DOHH2 (cell line): ENCODE results near the gene LTO1.

Experiments used
- H3F3A ChIP-seq: fragments of 200-600 bp; sonication (generic), shearing (Covaris generic); 2 replicates; pipeline ENCODE4 v1.6.0; 2016; ENCODE audit warnings: antibody characterized with exemption, mild to moderate bottlenecking; ENCODE audit not compliant: control insufficient read depth, insufficient read depth
- H3K27ac ChIP-seq: fragments of 200-600 bp; sonication (generic); 2 replicates; pipeline ENCODE4 v1.5.1; 2014; ENCODE audit warnings: low read depth, mild to moderate bottlenecking, low read length, moderate library complexity
- H3K27me3 ChIP-seq: fragments of 200-600 bp; sonication (generic); 2 replicates; pipeline ENCODE4 v1.6.1; 2014; ENCODE audit warnings: mild to moderate bottlenecking, low read length, mixed read lengths; ENCODE audit not compliant: control insufficient read depth
- H3K36me3 ChIP-seq: fragments of 200-600 bp; sonication (generic); 2 replicates; pipeline ENCODE4 v1.6.1; 2014; ENCODE audit warnings: mild to moderate bottlenecking, low read length, moderate library complexity, mixed read lengths; ENCODE audit not compliant: control insufficient read depth
- H3K4me1 ChIP-seq: fragments of 200-600 bp; sonication (generic); 2 replicates; pipeline ENCODE4 v1.6.1; 2014; ENCODE audit warnings: mild to moderate bottlenecking, low read length, mixed read lengths; ENCODE audit not compliant: control insufficient read depth
- H3K4me2 ChIP-seq: fragments of 200-600 bp; sonication (generic); 2 replicates; pipeline ENCODE4 v1.6.0; 2014; ENCODE audit warnings: mild to moderate bottlenecking, low read length, moderate library complexity
- H3K4me3 ChIP-seq: fragments of 200-600 bp; sonication (generic); 2 replicates; pipeline ENCODE4 v1.5.1; 2014; ENCODE audit warnings: mild to moderate bottlenecking, low read length, mixed read lengths
- H3K79me2 ChIP-seq: fragments of 200-600 bp; sonication (generic); 2 replicates; pipeline ENCODE4 v1.6.1; 2014; ENCODE audit warnings: mild to moderate bottlenecking, low read length, mixed read lengths; ENCODE audit not compliant: control insufficient read depth
- H3K9me2 ChIP-seq: fragments of 200-600 bp; sonication (generic); replicated peaks from 2 replicates; pipeline ENCODE4 v1.6.1; 2014; ENCODE audit warnings: mild to moderate bottlenecking, low read length, mixed read lengths; ENCODE audit not compliant: control insufficient read depth
- H3K9me3 ChIP-seq: fragments of 200-600 bp; sonication (generic); 2 replicates; pipeline ENCODE4 v1.6.1; 2014; ENCODE audit warnings: antibody characterized with exemption, low read length, mixed read lengths; ENCODE audit not compliant: control insufficient read depth, insufficient read depth
- H4K20me1 ChIP-seq: fragments of 200-600 bp; sonication (generic); 2 replicates; pipeline ENCODE4 v1.6.0; 2014; ENCODE audit warnings: low read depth, mild to moderate bottlenecking, antibody characterized with exemption, low read length, moderate library complexity; ENCODE audit not compliant: control insufficient read depth, insufficient read depth
- EZH2phosphoT487 ChIP-seq: fragments of 200-600 bp; sonication (generic); IDR thresholded peaks from 2 replicates; pipeline ENCODE4 v1.6.1; 2017; ENCODE audit warnings: borderline replicate concordance, mild to moderate bottlenecking, antibody characterized with exemption, low read length, moderate library complexity, mixed read lengths
- TF ChIP-seq, protein P1 (sequence below): fragments of 200-600 bp; sonication (generic); IDR thresholded peaks from one replicate; pipeline ENCODE4 v1.5.1; 2014; ENCODE audit warnings: antibody characterized with exemption, mild to moderate bottlenecking, low read depth, low read length; ENCODE audit not compliant: poor library complexity, severe bottlenecking

LTO1 gene

DNA sequence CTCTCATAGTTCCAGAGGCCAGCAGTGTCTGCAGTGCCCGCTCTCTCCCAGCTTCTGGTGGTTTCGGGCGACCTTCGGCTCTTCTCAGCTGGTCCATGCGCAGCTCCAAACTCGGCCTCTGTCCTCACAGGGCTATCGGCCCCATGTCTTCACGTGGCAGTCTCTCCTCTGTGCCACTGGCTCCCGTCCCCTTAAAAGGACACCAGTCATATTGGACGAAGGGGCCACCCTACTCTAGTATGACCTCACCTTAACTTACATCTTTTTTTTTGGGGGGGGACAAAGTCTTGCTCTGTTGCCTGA, 13.8 kb downstream of the LTO1 start:
- H3K4me2 ChIP-seq: no peak overlapping the region
- H3K79me2 ChIP-seq: no peaks in the 10 kb centered on the region

GRCh38 chr11:69660001-69660500, 15.1 kb downstream of the LTO1 start:
- Histone ChIP-seq H3K9me3 (no peaks in the 10 kb centered on the region), H3K27me3 (no peaks in the 10 kb centered on the region), H3F3A (no peaks in the 10 kb centered on the region), H3K79me2 (no peaks in the 10 kb centered on the region), H3K36me3 (no peaks in the 10 kb centered on the region; the same call in 1 of the 2 replicates), H3K27ac (no peak overlapping the region), H4K20me1 (no peaks in the 10 kb centered on the region), H3K4me3 (no peak overlapping the region), H3K4me2 (no peak overlapping the region), H3K9me2 (no peaks in the 10 kb centered on the region), H3K4me1 (no peaks in the 10 kb centered on the region)
- no peak for TF ChIP-seq EZH2phosphoT487
- TF ChIP-seq, protein P1, sequence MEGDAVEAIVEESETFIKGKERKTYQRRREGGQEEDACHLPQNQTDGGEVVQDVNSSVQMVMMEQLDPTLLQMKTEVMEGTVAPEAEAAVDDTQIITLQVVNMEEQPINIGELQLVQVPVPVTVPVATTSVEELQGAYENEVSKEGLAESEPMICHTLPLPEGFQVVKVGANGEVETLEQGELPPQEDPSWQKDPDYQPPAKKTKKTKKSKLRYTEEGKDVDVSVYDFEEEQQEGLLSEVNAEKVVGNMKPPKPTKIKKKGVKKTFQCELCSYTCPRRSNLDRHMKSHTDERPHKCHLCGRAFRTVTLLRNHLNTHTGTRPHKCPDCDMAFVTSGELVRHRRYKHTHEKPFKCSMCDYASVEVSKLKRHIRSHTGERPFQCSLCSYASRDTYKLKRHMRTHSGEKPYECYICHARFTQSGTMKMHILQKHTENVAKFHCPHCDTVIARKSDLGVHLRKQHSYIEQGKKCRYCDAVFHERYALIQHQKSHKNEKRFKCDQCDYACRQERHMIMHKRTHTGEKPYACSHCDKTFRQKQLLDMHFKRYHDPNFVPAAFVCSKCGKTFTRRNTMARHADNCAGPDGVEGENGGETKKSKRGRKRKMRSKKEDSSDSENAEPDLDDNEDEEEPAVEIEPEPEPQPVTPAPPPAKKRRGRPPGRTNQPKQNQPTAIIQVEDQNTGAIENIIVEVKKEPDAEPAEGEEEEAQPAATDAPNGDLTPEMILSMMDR: no peak

More for the DNA sequence above, 13.8 kb downstream of the LTO1 start:
- no peaks in the 10 kb centered on the region for H3K4me1 ChIP-seq
- H3K9me2 ChIP-seq: no peaks in the 10 kb centered on the region
- H3F3A ChIP-seq: no peaks in the 10 kb centered on the region
- H3K9me3 ChIP-seq: no peaks in the 10 kb centered on the region
- TF ChIP-seq, protein P1: no peak
- no peak for TF ChIP-seq EZH2phosphoT487
- peaks cover 2% of the 10 kb centered on the region; the same call in 1 of the 2 replicates for H3K36me3 ChIP-seq
- no peaks in the 10 kb centered on the region for H3K27me3 ChIP-seq
- H3K4me3 ChIP-seq: no peak overlapping the region
- H4K20me1 ChIP-seq: no peaks in the 10 kb centered on the region
- no peak overlapping the region for H3K27ac ChIP-seq

- no peak for TF ChIP-seq EZH2phosphoT487
- TF ChIP-seq, protein P1: no peak
- Histone ChIP-seq H3K4me1 (no peaks in the 10 kb centered on the region), H3K9me2 (no peaks in the 10 kb centered on the region), H3F3A (no peaks in the 10 kb centered on the region), H4K20me1 (no peaks in the 10 kb centered on the region), H3K27ac (no peak overlapping the region), H3K36me3 (no peaks in the 10 kb centered on the region; the same call in 1 of the 2 replicates), H3K79me2 (no peaks in the 10 kb centered on the region), H3K27me3 (no peaks in the 10 kb centered on the region), H3K9me3 (no peaks in the 10 kb centered on the region), H3K4me3 (no peak overlapping the region), H3K4me2 (no peak overlapping the region)
Observed at GRCh38 chr11:69659591-69659990, 15.6 kb downstream of the LTO1 start.
